NCI-H128 (cell line): ENCODE results near the gene CHN2.
"Not testable (repeated sequence)": the region's sequence is repeated elsewhere in the genome, so short reads cannot be mapped to it uniquely, and the experiment has no call there.

Source experiments
- DNase-seq: peaks from one replicate; lab custom pipeline; 2025; ENCODE audit not compliant: unreplicated experiment; lab: John Stamatoyannopoulos, UW

CHN2 gene

DNA sequence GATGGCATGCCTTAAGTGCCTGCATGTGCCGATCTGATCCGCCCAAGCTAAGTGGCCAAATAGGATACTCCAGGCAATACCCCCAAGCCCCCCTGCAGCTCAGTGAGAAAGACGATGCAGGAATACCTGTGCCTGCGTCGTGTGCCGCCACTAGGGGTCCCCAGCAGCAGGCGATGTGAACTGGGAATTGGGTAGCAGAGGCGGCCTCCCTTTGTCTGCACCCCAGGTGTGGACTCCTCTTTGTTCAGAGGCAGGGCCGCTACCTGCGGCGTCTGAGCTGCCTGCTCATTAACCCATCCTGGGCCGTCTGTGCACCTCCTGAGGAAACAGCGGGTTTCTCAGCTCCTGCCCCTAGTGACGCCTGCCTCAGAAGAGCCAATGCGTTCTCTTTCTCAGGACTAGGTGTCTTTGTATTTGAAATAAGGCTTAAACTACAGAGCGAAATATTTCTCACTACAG is 4.8 kb upstream of the CHN2 start:
- DNase-seq: peak; percentile 81

DNA sequence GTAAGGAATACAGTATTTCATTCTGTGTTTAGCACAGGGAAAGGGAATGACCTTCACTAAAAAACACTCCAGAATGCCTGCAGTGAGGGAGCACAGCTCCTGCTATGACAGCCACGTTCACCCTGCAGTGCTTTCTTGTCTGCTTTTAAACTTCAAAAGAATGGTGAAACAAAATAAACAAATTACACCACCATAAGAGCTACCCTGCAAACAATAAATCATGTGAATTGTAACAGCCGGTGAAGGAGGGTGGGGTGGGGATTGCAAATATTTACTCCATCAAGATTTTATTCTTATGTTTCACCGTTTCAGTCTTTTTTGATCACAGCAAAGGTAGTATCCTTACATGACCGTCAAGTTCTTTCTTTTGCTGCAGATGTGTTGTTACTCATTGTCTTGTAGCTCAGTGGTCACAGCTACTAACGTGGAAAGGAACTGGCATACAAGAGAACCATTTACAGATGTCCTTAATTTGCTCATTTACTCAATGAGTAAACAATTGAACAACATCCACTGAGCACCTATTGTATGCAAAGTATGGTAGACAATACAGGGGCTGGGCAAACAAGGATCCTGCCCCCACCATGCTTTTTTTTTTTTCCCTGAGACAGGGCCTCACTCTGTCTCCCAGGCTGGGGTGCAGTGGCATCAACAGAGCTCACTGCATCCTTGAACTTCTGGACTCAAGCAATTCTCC is 4.1 kb upstream of the CHN2 start:
- DNase-seq: no peak

DNA sequence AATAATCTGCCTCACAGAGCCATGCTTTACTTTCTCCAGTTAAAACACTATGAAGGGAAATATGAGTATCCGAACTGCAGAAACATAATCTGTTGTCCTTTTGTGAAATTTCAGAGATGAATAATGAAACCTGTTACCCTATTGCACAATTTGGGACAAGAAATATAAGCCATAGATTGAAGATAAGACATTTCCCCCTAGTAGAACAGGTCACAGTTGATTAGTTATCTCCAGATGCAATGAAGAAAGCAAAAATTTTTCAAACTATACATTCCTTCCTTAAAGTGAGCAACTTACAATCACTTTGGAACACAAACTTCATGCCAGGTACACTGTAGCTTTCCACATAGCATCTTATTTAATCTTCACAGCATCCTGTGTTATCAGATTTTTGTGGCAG is 2.3 kb upstream of the CHN2 start:
- no peak for DNase-seq

DNA sequence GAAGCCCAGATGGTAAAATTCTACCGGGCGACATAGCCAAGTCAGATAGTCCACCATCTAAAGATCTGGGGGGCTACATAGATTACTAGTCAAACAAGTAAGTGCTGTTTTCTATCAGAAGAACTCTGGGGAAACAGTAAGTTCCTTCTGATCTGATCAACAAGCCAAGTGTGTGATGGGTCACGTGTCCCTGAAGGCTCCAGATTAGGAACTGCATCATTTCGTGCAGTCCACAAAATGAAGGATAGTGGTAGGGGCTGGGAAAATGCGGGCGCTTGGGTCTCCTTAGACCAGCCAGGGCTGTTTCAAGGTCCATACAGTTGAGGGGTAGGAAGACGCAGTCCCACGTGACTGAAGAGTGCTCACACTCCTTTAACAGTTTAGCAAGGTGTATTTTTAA is 1.8 kb upstream of the CHN2 start:
- DNase-seq: no peak

DNA sequence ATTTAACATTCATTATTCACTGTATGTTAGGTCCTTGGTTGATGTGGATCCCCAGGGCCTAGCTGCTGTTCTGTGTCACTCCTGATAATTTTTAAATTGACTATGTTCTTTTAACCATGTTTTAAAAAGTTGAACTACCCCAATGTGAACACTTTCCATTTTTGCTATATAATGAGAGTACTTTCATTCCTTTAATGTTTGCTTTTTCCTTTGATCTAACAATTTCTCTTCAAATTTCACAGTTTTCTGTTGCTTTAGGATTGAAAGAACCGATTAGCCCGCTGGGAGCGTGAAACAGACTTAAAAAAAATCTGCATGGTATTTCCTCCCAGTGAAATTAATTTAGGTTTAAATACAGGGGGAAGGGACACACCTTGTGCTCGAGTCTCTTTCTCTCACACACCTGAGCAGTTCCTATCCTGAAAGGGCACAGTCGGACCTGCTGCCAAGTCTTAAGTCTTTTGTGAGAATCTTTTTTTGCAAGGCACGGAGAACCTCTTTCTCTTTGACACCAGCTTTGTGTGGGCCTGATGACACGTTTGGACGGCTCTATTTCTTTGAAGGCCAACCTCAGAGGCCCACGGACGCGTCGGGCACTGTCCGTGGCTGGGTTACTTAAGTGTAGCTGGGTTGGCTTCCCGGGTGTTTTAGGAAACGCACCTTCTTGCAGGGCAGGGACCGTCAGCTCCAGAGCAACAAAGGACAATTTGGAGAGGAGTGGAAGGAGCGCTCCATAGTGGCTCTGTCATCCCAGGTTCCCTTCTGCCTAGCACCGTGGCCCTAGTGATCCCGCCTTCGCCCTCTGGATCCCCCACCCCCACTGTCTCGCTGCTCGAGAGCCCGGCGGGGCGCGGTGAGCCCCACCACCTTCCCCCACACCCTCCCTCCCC is 1.0 kb upstream of the CHN2 start:
- DNase-seq: no peak

DNA sequence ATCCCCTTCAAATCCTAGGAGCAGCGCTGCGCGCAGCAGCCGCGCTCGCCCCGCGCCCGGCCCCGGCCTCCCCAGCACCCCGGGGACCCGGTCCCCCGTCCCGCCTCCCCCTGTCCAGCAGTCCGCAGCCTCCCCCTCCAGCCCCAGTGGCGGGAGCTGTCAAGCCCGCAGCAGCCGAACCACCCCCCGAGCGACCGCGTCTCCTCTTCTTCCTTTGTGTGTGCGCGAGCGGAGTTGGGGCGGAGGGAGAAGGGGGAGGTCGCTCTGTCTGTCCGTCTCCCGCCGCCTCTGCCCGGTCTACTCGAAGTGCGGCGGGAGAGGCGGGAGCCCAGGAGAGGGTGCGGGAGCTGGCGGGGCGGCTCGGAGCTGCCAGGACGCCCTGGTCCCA is 375 bp upstream of the CHN2 start:
- DNase-seq: no peak

DNA sequence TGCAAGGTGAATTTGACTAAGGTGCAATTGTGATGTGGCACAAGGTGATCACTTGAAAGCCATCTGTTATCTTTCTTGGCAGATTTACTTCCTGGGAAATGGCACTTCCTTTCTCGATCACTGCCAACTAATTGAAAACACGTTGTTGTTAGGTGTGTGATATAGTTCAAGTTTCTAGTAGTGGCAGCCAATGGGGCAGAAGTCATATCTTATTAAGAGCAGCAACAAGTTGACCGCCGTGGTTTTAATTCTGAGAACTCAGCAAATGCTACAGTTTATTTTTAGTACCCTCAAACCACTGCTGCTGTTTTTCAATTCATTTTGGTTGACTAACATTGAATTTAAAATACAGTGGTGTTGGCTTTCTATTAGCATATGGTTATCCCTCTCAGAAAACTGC is 1.6 kb downstream of the CHN2 start:
- no peak for DNase-seq

DNA sequence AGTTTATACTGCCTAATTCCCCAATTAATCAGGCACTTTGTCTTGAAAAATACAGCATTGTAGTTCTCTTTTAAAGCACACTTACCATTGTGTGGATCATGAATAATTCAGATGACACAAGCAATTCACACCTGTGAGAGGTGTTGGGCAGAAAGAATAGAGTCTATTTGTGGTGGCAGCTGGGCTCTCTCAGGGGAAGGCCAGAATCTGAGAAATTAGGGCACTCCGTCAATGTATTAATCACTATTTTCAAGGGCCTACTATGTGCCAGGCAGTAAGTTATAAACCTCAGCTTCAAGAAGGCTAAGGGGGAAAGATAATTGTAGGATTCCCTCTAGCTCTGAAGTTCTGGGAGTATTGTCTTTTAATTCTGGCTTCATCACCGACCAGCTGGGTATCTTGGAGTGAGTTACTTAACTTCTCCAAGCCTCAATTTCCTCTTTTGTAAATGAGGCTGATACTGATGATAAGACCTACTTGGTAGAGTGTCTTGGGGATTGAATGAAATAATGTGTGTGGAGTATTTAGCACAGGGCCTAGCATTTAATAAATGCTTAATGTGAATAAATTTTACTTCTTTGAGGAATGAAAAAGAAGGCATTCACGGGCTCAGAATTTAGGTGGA is 2.5 kb downstream of the CHN2 start:
- DNase-seq: no peak

DNA sequence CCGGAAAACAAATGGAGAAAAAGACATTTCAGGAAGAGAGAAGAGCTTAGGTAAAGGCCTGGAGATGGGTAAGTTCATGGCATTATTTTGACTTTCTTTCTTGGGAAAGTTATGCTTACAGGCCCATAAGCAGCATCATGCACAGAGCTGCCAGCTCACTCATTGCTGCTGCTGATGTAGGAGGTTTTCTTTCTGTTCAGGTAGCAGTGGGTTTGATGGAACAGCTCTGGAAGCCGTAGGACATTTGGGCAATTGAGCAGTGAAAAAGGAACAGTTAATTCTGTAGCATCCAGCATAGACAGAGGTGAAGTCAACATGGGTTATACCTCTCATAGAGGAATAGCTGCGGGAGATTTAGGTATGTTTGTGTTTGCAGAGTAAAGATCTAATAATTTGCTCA is 3.3 kb downstream of the CHN2 start:
- DNase-seq: no peak

DNA sequence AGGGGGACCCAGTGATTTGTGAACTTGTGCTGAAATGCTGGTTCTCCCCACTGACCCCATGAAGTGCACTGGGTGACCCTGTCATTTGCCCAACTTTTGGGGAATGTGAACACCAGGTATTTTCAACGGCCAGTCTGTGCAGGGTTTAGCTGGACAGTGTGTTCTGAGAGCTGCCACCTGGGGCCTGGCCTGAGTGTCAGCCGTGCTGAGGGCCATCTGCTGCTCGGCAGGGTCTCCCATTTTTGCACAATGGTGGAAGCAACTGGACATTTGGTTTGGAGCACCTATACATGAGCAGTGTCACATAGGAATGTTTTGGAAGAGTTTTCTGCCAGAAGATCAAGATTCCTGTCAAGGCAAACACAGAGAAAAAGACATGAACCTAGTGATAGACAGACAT is 5.2 kb downstream of the CHN2 start:
- no peak for DNase-seq

DNA sequence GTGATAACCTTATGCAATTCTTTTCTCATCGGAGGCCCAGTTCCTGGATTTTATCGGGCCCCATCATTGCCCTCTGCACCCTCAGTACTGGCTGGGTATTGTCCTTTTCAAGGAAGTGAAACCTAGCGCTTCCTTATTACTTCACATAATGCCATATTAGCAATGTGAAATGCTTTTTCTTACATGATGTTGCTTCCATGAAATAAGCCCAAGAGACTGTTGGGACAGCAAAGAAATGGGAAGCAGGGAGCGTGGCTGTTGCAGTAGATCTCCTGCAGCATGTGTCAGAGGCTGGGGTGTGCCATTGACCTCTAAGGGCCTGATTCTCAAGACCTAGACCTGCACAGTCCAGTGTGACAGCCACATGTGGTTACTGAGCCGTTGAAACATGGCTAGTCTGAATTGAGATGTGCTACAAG is 8.1 kb downstream of the CHN2 start:
- no peak for DNase-seq

DNA sequence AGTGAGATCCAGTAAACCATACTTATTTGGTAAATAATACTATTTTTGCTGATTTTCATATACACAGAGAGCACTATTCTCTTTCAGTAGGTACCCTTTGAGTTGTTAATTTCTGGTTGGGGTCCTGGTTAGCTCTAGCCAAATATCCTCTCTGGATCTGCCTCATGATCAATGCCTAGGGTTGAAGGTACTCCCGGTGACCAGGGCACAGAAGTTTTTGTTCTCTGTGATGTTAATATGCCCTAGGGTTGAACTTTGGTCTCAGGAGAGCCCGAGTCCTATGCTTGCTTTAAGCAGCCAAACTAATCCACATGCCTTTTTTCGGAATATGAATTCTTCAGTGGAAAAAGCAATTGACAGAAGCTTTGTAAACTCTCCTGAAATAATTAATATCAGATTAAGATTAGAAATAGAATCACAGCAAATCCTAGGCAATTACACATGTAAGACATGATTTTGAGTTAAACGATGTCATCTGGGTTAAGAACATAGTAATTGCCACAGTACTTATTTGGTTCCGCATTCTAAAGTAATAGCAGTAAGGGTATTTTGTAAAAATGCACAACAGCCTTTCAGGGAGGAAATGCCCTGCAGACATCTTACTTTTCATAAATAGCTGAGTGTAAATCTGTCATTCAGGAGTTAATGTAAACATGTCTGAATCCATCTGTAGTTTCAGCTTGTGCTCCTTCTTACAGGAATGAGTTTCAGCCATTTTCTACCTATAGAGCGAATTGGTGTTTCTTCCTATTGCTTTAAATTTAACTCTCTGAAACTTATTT is 10.1 kb downstream of the CHN2 start:
- DNase-seq: no peak

DNA sequence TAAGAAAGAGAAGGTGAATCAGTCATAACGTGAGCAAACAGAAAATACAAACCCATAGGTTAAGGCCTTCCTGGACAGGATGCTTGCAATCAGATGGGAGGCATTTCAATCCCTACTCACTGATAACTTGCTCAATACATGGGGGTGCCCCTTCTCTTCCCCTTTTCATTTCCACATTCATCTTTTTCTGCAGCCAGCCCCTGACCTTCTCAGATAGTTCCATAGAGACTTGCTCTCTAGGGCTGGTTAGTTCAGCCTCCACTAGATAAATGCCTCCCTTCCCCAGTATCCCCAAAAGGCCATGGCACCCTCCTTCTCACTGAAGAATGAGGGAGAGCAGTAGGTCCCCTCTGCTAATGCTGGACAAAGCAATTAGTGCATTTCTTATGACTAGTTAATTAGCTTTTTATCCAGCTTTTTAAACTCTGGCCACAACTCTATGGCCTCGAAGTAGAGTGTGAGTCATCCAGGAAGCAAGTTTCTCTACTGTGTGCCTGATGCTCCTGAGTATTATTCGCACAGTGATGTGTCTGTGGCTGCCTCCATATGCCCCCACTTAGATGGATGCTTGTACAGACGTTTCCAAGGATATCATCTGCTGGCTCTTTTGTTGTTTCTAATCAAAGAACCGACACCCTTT is 12.7 kb downstream of the CHN2 start:
- no peak for DNase-seq

DNA sequence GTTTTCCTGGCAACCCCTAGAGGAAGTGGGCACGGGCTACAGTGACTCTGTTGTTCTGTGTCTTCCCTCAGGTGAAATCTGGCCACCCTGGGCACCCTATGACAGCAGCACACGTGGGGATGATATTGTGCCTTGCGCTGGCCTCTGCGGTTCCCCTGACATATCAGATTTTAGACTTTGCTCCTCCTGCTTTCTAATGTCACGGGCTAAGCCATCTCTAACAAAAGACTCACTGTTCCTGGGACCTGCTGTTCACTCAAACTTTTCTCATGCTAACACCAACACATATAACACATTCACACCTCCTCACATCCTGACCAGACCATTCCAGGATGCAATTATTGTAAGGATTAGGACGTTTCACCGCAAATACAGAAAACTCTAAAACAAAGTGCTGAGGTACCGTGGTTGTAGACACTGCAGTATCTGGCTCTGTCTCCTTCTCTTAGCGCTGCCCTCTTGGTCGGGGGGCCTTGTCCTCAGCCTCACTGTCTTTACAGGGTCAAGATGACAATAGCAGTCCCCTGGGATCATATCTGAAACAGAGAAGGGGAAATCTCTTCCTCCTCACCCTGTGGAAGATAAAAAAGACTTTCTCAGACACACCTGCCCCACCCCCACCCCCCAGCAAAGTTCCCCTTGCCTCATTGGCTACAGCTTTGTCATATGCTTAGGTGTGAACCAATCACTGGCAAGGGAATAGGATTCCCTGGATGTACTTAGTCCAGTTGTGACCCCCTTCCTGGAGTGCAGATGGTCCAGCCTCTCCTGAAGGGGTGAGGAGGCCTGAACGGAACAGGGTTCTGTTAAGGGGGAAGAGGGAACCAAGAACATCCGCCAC is 14.1 kb downstream of the CHN2 start:
- DNase-seq: no peak

DNA sequence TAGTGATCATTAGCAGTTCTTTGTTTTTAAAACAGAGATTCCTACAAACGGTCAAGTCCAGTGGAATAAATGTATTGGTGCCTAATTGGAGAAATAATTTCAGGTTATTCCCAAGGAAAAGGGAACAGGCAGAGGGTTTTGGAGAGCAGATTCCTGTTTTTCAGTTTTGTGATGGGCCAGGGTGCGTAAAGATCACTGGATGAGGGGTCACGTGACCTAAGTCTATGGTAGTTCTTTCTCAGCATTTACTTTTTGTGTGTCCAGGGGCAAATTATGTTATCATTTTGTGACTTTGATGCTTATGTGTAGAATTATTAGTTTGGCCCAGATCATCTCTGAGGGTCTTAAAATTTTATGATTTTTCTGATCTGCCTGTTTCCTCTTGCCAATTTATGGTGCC is 15.2 kb downstream of the CHN2 start:
- no peak for DNase-seq

DNA sequence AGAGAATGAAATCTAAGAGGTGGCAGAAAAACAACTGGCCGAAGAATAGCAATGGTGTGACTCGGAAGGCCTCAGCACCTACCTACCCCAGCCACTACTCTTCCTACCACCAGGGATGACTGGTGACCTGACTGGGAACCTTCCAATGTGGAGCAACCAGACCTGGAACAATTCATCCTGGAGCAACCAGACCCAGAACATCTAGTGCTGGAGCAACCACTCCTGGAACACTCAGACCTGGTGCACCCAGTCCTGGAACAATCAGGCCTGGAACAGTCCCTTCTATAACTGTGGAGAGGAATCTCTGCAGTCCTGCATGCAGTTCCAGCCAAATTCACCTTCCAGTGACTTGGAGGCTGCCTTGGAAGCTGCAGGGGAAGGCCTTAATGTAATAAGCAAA is 18.2 kb downstream of the CHN2 start:
- not testable (repeated sequence) for DNase-seq

DNA sequence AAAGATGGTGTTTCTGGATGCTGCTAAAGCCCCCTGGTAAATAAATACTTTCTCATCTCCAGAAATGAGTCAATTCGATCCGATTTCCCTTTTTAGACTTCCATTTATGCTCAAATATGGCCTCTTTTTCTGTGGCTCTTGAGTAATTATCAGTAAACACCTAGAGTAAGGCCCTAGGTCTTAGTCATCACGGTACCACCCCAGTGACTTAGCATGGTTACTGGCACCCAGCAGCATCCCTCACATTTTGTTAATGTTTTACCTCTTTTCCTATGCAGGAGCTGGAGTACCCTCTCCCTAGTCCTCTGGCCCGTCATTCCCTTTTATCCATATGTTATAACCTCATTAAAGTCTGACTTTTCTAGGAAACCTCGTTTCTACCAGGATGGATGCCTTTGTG is 19.5 kb downstream of the CHN2 start:
- no peak for DNase-seq

DNA sequence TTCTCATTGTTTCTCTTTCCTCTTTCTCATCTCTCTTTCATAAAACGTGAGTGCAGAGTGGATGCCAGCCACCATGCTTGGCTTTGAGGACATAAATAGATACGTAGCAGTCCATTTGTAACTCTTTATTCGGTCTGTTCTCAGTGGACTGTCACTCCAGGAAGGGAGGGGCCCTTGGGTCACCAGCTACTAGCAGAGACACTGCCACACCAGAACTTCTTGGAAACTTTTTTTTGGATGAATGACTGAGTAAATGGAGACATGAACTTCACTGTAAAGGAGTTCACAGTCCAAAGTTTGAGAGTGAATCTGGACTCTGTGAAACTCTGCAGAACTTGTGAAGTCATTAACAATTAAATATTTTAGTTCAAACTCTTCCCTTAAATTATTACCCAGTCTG is 20.2 kb downstream of the CHN2 start:
- DNase-seq: no peak

DNA sequence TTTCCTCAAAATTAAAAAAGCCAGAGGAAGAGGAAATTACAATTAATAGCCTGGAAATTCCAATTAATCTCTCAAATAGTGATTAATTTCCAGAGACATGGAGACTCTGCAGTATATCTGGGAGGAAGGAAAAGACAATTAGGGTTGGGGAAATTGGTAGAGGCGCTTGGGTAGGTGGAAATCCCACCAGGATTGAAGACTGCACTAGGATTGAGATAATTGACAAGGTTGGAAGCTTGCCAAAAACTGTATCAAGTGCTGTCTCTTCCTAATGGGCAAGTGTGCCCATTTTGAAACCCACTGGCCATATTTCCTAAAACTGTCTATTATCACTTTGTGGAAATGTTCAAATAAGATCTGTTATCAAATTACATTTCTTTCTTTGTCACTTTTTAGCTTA is 21.6 kb downstream of the CHN2 start:
- no peak for DNase-seq

DNA sequence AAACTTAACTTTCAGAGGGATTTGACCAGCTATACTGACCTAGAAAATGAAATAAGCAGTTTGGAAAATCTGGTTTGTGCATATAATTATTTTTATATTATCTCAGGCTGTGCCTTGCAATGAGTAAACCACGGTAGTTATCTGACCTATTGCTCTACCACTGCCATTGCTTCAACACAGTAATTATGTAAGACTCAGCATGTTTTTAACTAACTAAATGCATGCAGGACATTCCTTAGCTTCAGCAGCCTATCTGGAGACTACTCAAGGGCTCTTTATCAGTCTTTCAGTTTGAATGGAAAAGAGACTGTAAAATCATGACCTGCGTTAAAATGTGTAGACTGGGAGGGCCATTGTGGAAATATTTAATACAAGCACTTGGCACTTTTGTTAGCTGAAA is 22.5 kb downstream of the CHN2 start:
- no peak for DNase-seq
